AG04449 (cell line): ENCODE data around the gene ETS2.
A peak's percentile ranks its signal among the peaks of the same experiment; 100 is the strongest.

Experiments used
- CTCF ChIA-PET: fragments of 350-600 bp; formaldehyde crosslinking; extraction: SDS; loops from one replicate; lab custom pipeline; 2021; ENCODE audit warnings: antibody characterized with exemption; lab: Yijun Ruan, JAX
- POLR2A ChIA-PET: fragments of 400-600, 350-600 bp; formaldehyde crosslinking; extraction: SDS; loops from one replicate; lab custom pipeline; 2020; ENCODE audit warnings: antibody characterized with exemption, inconsistent platforms; lab: Yijun Ruan, JAX
- DNase-seq: peaks from one replicate; pipeline ENCODE4 v3.0.0-alpha.2; 2010; ENCODE audit warnings: low read depth, low spot score
- H3K4me3 ChIP-seq: 2 replicates; pipeline ENCODE4 v1.5.1; 2011; ENCODE audit warnings: low read depth, mild to moderate bottlenecking, control low read depth, low read length
- CTCF ChIP-seq: IDR thresholded peaks from one replicate; pipeline ENCODE4 v1.5.1; 2011; ENCODE audit warnings: mild to moderate bottlenecking, moderate library complexity, low read length, control low read depth, inconsistent platforms; ENCODE audit not compliant: insufficient read depth; ENCODE audit errors: missing control alignments

Gene ETS2

GRCh38 chr21:38760762-38761155, 45.0 kb upstream of the ETS2 start:
- H3K4me3 ChIP-seq: no peak overlapping the region
- DNase-seq: no peak
- ChIA-PET POLR2A (no interaction called here), CTCF (interaction anchor here (1.2 kb wide), 1 partner anchor 10 kb away, joined by 5 read pairs; no protein-coding TSS in a partner anchor)
- TF ChIP-seq CTCF: no peak

- ChIA-PET CTCF (interaction anchor here (0.7 kb wide), 1 partner anchor 41 kb away, joined by 3 read pairs; no protein-coding TSS in a partner anchor), POLR2A (no interaction called here)
Measured at GRCh38 chr21:38761531-38761930, 44.2 kb upstream of the ETS2 start.

GRCh38 chr21:38765056-38765455, 40.7 kb upstream of the ETS2 start:
- CTCF ChIA-PET: no interaction called here

More at GRCh38 chr21:38761531-38761930, 44.2 kb upstream of the ETS2 start:
- DNase-seq: no peak
- no peak overlapping the region for H3K4me3 ChIP-seq
- no peak for TF ChIP-seq CTCF

GRCh38 chr21:38766987-38767722, 38.6 kb upstream of the ETS2 start:
- CTCF ChIA-PET: no interaction called here
- POLR2A ChIA-PET: no interaction called here
- no peak for TF ChIP-seq CTCF
- DNase-seq: no peak
- H3K4me3 ChIP-seq: no peak overlapping the region

More at GRCh38 chr21:38765056-38765455, 40.7 kb upstream of the ETS2 start:
- TF ChIP-seq CTCF: no peak
- no peak overlapping the region for H3K4me3 ChIP-seq
- POLR2A ChIA-PET: no interaction called here
- DNase-seq: no peak

DNA sequence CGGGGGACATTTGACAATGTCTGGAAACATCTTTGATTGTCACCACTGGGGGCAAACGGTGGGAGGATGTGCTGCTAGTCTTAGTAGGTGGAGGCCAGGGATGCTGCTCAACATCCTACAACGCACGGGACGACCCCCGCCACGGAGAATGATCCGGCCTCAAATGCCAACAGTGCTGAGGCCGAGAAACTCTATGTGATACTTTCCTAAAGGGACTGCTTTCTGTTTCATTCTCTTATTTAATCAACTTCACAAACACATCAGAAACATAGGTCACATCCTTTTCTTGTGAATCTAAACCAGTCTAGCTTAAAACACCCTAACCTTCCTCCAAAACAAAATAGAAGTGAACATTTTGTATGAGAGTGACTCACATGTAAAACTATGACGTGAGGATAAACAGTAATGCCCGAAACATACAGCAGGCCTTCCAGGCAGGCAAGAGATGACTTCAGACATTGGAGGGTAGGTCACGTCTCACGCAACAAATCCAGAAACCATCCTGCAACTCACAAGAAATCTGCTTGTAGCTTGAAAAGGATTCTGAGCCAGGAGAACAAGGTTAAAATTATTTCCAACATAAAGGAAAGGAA, 37.2 kb upstream of the ETS2 start:
- no peak for TF ChIP-seq CTCF
- ChIA-PET CTCF (interaction anchor here (0.6 to 2.3 kb wide), 5 partner anchors 15 to 369 kb away, joined by 3 to 6 read pairs (median 3); no protein-coding TSS in a partner anchor), POLR2A (interaction anchor here (0.5 to 1.7 kb wide), 4 partner anchors 9 to 39 kb away, joined by 3 to 11 read pairs (median 3); no protein-coding TSS in a partner anchor)
- no peak overlapping the region for H3K4me3 ChIP-seq
- DNase-seq: peak; percentile 90
